Measurements from ENCODE around the gene SSR4. TPM values are rescaled to one million over a fixed set of nuclear protein-coding genes. Genes with fewer than 3 reads are reported as not detected.

Gene SSR4
- total RNA-seq, 2 experiments from 2014 or later, result 165 to 186 TPM

DNA sequence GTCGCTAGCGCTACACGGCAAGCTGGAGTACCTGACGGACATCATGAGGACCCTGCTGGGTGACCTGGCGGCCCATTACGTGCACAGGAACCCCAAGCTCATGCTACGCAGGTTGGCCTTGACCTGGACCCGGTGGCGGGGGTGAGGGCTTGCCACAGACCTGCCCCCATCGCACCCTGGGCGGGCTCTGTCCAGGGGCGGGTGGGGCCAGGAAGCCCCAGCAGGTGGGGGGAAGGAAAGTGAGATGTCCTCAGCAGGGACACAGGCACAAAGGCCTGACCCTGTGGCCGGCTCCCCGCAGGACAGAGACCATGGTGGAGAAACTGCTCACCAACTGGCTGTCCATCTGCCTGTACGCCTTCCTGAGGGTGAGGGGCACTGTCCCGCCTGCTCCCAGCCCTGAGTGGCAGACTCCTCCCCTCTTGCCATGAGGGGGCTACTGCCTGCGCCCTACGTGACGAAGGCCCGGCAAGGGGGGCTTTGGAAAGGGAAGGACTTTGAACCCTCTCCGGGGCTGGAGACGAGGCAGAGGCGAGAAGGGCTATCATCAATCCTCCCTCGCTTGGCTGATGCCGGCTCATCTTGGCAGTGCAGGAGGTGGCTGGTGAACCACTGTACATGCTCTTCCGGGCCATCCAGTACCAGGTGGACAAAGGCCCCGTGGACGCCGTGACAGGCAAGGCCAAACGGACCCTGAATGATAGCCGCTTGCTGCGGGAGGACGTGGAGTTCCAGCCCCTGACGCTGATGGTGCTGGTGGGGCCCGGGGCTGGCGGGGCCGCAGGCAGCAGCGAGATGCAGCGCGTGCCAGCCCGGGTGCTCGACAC is 19.0 kb upstream of the SSR4 start:
- no peaks in the 10 kb centered on the region for H3K79me2 ChIP-seq (ENCODE audit: insufficient read depth, low read depth, low read length)
- peaks cover under 1% of the 10 kb centered on the region for H3K4me1 ChIP-seq (ENCODE audit: insufficient read depth, low read length, poor library complexity, severe bottlenecking)
- no peaks in the 10 kb centered on the region for H3K9me3 ChIP-seq (ENCODE audit: low read length)
- POLR2A ChIA-PET, result no interaction called here
- no peak overlapping the region for H3K27ac ChIP-seq (ENCODE audit: low read depth, low read length, poor library complexity, severe bottlenecking)
- no peak for TF ChIP-seq EZH2phosphoT487 (IDR thresholded peaks at IDR 0.05; ENCODE audit: borderline replicate concordance, low read depth, low read length)
- TF ChIP-seq, protein P1, sequence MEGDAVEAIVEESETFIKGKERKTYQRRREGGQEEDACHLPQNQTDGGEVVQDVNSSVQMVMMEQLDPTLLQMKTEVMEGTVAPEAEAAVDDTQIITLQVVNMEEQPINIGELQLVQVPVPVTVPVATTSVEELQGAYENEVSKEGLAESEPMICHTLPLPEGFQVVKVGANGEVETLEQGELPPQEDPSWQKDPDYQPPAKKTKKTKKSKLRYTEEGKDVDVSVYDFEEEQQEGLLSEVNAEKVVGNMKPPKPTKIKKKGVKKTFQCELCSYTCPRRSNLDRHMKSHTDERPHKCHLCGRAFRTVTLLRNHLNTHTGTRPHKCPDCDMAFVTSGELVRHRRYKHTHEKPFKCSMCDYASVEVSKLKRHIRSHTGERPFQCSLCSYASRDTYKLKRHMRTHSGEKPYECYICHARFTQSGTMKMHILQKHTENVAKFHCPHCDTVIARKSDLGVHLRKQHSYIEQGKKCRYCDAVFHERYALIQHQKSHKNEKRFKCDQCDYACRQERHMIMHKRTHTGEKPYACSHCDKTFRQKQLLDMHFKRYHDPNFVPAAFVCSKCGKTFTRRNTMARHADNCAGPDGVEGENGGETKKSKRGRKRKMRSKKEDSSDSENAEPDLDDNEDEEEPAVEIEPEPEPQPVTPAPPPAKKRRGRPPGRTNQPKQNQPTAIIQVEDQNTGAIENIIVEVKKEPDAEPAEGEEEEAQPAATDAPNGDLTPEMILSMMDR (conservative IDR thresholded peaks at IDR 0.05; ENCODE audit: low read length), result no peak
- no peaks in the 10 kb centered on the region for H3K36me3 ChIP-seq (ENCODE audit: insufficient read depth, low read length)
- no peak for DNase-seq (ENCODE audit: low spot score)
- CTCF ChIA-PET (ENCODE audit: unreplicated experiment), result no interaction called here
- H3K4me2 ChIP-seq (ENCODE audit: low read length), result no peak overlapping the region
- no peak overlapping the region for H2AFZ ChIP-seq (ENCODE audit: low read length)
- intact Hi-C loops (cut with micrococcal nuclease; ENCODE audit: unreplicated experiment), result no loop called here
- no peak overlapping the region for H3K4me3 ChIP-seq (ENCODE audit: low read depth, low read length, poor library complexity, severe bottlenecking)
- H3K9me2 ChIP-seq (ENCODE audit: insufficient read depth, low read length), result no peaks in the 10 kb centered on the region
- no peaks in the 10 kb centered on the region for H4K20me1 ChIP-seq (ENCODE audit: insufficient read depth, low read length)
- BruUV-seq (replicated peaks), result no TSS peak

DNA sequence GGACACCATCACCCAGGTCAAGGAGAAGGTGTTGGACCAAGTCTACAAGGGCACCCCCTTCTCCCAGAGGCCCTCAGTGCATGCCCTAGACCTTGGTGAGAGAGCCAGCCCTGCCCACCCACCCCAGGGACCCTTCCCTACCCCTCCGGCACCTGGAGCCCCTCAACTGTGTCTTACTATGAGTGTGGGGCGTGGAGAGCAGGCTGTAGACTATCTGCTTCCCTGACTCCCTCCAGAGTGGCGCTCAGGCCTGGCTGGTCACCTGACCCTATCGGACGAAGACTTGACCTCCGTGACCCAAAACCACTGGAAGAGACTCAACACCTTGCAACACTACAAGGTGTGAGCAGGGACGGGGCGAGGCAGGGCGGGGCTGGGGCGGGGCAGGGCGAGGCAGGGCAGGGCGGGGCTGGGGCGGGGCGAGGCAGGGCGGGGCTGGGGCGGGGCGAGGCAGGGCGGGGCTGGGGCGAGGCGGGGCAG is 18.3 kb upstream of the SSR4 start:
- H4K20me1 ChIP-seq (ENCODE audit: insufficient read depth, low read length), result no peaks in the 10 kb centered on the region
- H3K9me2 ChIP-seq (ENCODE audit: insufficient read depth, low read length), result no peaks in the 10 kb centered on the region
- H3K4me3 ChIP-seq (ENCODE audit: low read depth, low read length, poor library complexity, severe bottlenecking), result no peak overlapping the region
- H3K4me2 ChIP-seq (ENCODE audit: low read length), result no peak overlapping the region
- no TSS peak for BruUV-seq (replicated peaks)
- H3K27ac ChIP-seq (ENCODE audit: low read depth, low read length, poor library complexity, severe bottlenecking), result no peak overlapping the region
- H2AFZ ChIP-seq (ENCODE audit: low read length), result no peak overlapping the region
- no peak for DNase-seq (ENCODE audit: low spot score)
- H3K36me3 ChIP-seq (ENCODE audit: insufficient read depth, low read length), result no peaks in the 10 kb centered on the region
- H3K4me1 ChIP-seq (ENCODE audit: insufficient read depth, low read length, poor library complexity, severe bottlenecking), result peaks cover 3% of the 10 kb centered on the region
- H3K79me2 ChIP-seq (ENCODE audit: insufficient read depth, low read depth, low read length), result no peaks in the 10 kb centered on the region
- ChIA-PET POLR2A (no interaction called here), CTCF (ENCODE audit: unreplicated experiment) (no interaction called here)
- H3K9me3 ChIP-seq (ENCODE audit: low read length), result no peaks in the 10 kb centered on the region
- intact Hi-C loops (cut with micrococcal nuclease; ENCODE audit: unreplicated experiment), result no loop called here
- TF ChIP-seq, protein P1 (conservative IDR thresholded peaks at IDR 0.05; ENCODE audit: low read length), result no peak
- TF ChIP-seq EZH2phosphoT487 (IDR thresholded peaks at IDR 0.05; ENCODE audit: borderline replicate concordance, low read depth, low read length), result no peak

DNA sequence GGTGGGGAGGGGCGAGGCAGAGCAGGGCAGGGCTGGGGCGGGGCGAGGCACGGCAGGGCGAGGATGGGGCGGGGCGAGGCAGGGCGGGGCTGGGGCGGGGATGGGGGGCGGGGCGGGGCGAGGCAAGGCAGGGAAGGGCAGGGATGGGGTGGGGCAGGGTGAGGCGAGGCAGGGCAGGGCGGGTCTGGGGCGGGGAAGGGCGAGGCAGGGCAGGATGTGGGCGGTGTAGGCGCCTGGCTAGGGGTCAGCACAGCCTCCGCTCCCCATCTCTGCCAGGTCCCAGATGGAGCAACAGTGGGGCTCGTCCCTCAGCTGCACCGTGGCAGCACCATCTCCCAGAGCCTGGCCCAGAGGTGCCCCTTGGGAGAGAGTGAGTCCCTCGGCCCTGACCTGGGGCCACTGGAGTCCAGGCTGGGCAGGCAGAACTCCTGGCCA is 17.8 kb upstream of the SSR4 start:
- ChIA-PET POLR2A (no interaction called here), CTCF (ENCODE audit: unreplicated experiment) (no interaction called here)
- DNase-seq (ENCODE audit: low spot score), result peak; percentile 22
- Histone ChIP-seq H3K79me2 (ENCODE audit: insufficient read depth, low read depth, low read length) (no peaks in the 10 kb centered on the region), H3K4me1 (ENCODE audit: insufficient read depth, low read length, poor library complexity, severe bottlenecking) (peaks cover 3% of the 10 kb centered on the region), H3K27ac (ENCODE audit: low read depth, low read length, poor library complexity, severe bottlenecking) (no peak overlapping the region), H3K9me3 (ENCODE audit: low read length) (no peaks in the 10 kb centered on the region), H4K20me1 (ENCODE audit: insufficient read depth, low read length) (no peaks in the 10 kb centered on the region), H3K9me2 (ENCODE audit: insufficient read depth, low read length) (no peaks in the 10 kb centered on the region), H2AFZ (ENCODE audit: low read length) (no peak overlapping the region), H3K36me3 (ENCODE audit: insufficient read depth, low read length) (no peaks in the 10 kb centered on the region), H3K4me2 (ENCODE audit: low read length) (no peak overlapping the region), H3K4me3 (ENCODE audit: low read depth, low read length, poor library complexity, severe bottlenecking) (no peak overlapping the region)
- no TSS peak for BruUV-seq (replicated peaks)
- intact Hi-C loops (cut with micrococcal nuclease; ENCODE audit: unreplicated experiment), result no loop called here
- TF ChIP-seq, protein P1 (conservative IDR thresholded peaks at IDR 0.05; ENCODE audit: low read length), result no peak
- TF ChIP-seq EZH2phosphoT487 (IDR thresholded peaks at IDR 0.05; ENCODE audit: borderline replicate concordance, low read depth, low read length), result no peak

Data from OCI-LY7 (cell line).